HepG2 (cell line): ENCODE measurements around the gene TRIM64. TPM values are rescaled to one million over a fixed set of nuclear protein-coding genes. Genes with fewer than 3 reads are reported as not detected.
"Not testable (repeated sequence)": the region's sequence is repeated elsewhere in the genome, so short reads cannot be mapped to it uniquely, and the experiment has no call there.

Source experiments
- ATAC-seq: fragments of 200-7000 bp; cut with Tn5 transposase; 3 replicates; pipeline ENCODE4 v1.9.1; 2020; ENCODE audit warnings: mild to moderate bottlenecking, moderate library complexity
- BruUV-seq: library from RNA; stranded (reverse); fragments of 400-500 nt; replicated peaks from 2 replicates; lab custom pipeline; 2021; lab: Mats Ljungman, UMichigan
- CTCF ChIA-PET: fragments of 300-600 bp; formaldehyde crosslinking; extraction: SDS; loops from one replicate; lab custom pipeline; 2021; ENCODE audit warnings: low total read pairs, inconsistent platforms, low intra/inter-chr PET ratio; lab: Yijun Ruan, JAX
- POLR2A ChIA-PET: fragments of 350-600 bp; sonication (Branson Sonifier 250); formaldehyde crosslinking; loops from one replicate; lab custom pipeline; 2020; ENCODE audit warnings: antibody characterized with exemption, inconsistent platforms; lab: Yijun Ruan, JAX
- DNase-seq: peaks from one replicate; pipeline ENCODE4 v3.0.0-alpha.2; 2015; ENCODE audit warnings: low spot score
- FAIRE-seq: peaks from 3 replicates; lab custom pipeline; 2011; peaks lifted over from hg19 to GRCh38; lab: Jason Lieb, UNC
- H2AFZ ChIP-seq: one replicate; pipeline ENCODE4 v1.6.1; 2011; ENCODE audit warnings: low read length, inconsistent platforms
- H3K27ac ChIP-seq: fragments of 300-600 bp; 3 replicates; pipeline ENCODE4 v1.8.0; 2011; ENCODE audit warnings: mixed run types, mild to moderate bottlenecking, mixed read lengths, low read length, inconsistent platforms; ENCODE audit not compliant: insufficient read depth; ENCODE audit errors: extremely low read length
- H3K27me3 ChIP-seq, 2 experiments: fragments of 200-600 bp in 1 of 2; 2 replicates in 1 of 2; 3 replicates in 1 of 2; pipeline versions ENCODE4 v1.6.0 to v1.8.0; 2011; ENCODE audit warnings: low read length in 2 of 2, mild to moderate bottlenecking in 2 of 2, moderate library complexity in 2 of 2, inconsistent platforms in 1 of 2; ENCODE audit not compliant: insufficient read depth in 2 of 2, control insufficient read depth in 1 of 2
- H3K36me3 ChIP-seq, 2 experiments: fragments of 200-600 bp in 1 of 2; replicated peaks in 1 of 2; 2 replicates in 1 of 2; 3 replicates in 1 of 2; pipeline versions ENCODE4 v1.5.1 to v1.8.0; 2011; ENCODE audit warnings: low read length in 2 of 2, inconsistent platforms in 1 of 2; ENCODE audit not compliant: insufficient read depth in 2 of 2, control insufficient read depth in 1 of 2
- H3K4me1 ChIP-seq: 2 replicates; pipeline ENCODE4 v1.5.1; 2012; ENCODE audit warnings: low read length, inconsistent platforms; ENCODE audit not compliant: insufficient read depth
- H3K4me2 ChIP-seq: 2 replicates; pipeline ENCODE4 v1.6.0; 2011; ENCODE audit warnings: low read depth, low read length, inconsistent platforms
- H3K4me3 ChIP-seq, 3 experiments: fragments of 200-600 bp in 1 of 3; sonication (generic), shearing (Covaris generic) in 1 of 3; replicated peaks in 1 of 3; 2 replicates each; pipeline ENCODE4 v1.5.1; 2011 to 2016; ENCODE audit warnings: low read length in 3 of 3, inconsistent platforms in 2 of 3, low read depth in 2 of 3, mild to moderate bottlenecking in 2 of 3, control low read depth in 1 of 3, mixed read lengths in 1 of 3; ENCODE audit not compliant: insufficient read depth in 1 of 3
- H3K79me2 ChIP-seq: one replicate; pipeline ENCODE4 v1.6.1; 2011; ENCODE audit warnings: low read length, inconsistent platforms; ENCODE audit not compliant: insufficient read depth
- H3K9ac ChIP-seq: 2 replicates; pipeline ENCODE4 v1.6.0; 2011; ENCODE audit warnings: mild to moderate bottlenecking, low read depth, low read length, inconsistent platforms; ENCODE audit not compliant: insufficient read depth
- H3K9me3 ChIP-seq: 2 replicates; pipeline ENCODE4 v1.5.1; 2012; ENCODE audit warnings: mild to moderate bottlenecking, low read length
- H4K20me1 ChIP-seq: 2 replicates; pipeline ENCODE4 v1.6.0; 2011; ENCODE audit warnings: inconsistent platforms, mild to moderate bottlenecking, low read length, moderate library complexity; ENCODE audit not compliant: insufficient read depth
- RARA ChIP-seq: IDR thresholded peaks from 2 replicates; pipeline ENCODE4 v1.6.1; 2016; ENCODE audit warnings: missing genetic modification reagents, missing compliant biosample characterization
- TSC22D2 ChIP-seq: sonication (generic); formaldehyde crosslinking; IDR thresholded peaks from 2 replicates; pipeline ENCODE4 v1.5.1; 2020; ENCODE audit warnings: missing genetic modification reagents, mild to moderate bottlenecking, borderline replicate concordance
- ZHX1 ChIP-seq: sonication (generic); formaldehyde crosslinking; IDR thresholded peaks from 2 replicates; pipeline ENCODE4 v1.8.1; 2022; ENCODE audit warnings: low read depth, mild to moderate bottlenecking, missing genetic modification reagents
- WGBS: methylation state at CpG from one replicate; pipeline ENCODE4 v1.1.6; 2017; ENCODE audit warnings: low lambda C conversion rate; 5-methylcytosine and 5-hydroxymethylcytosine counted together
- in situ Hi-C: cut with HindIII; loops from 2 replicates; pipeline ENCODE4 v1.10.0; 2017; ENCODE audit warnings: low pct_unique_long_range_greater_than_20kb; ENCODE audit not compliant: extremely low pct_ligation_motif_present
- intact Hi-C: fragments of 100-400 bp; cut with micrococcal nuclease; formaldehyde crosslinking; loops from one replicate; pipeline ENCODE4 v1.10.0; 2022; ENCODE audit not compliant: unreplicated experiment
- polyA plus RNA-seq, 8 experiments: library from polyadenylated mRNA; depleted of rRNA in 3 of 8; stranded (reverse) in 7 of 8; unstranded in 1 of 8; fragments of >200 nt; fragmentation: Illumina TruSeq in 4 of 8; extraction: Trizol in 4 of 8; gene quantifications; 2 replicates each; pipeline versions ENCODE4 v1.2.1 to v1.2.3, GENCODE V29; 2011 to 2016; ENCODE audit warnings: low read depth in 4 of 8, missing spikeins in 1 of 8, mixed read lengths in 1 of 8; ENCODE audit not compliant: insufficient read depth in 1 of 8
- small RNA-seq, 3 experiments: library from RNA; depleted of rRNA; stranded (forward); fragments of <200 nt; gene quantifications; one replicate each; pipeline ENCODE3, GENCODE V24; 2012; ENCODE audit warnings: low read depth in 2 of 3, low replicate concordance in 1 of 3; ENCODE audit not compliant: insufficient read length in 3 of 3, insufficient read depth in 2 of 3
- total RNA-seq, 5 experiments: library from RNA; depleted of rRNA; stranded (reverse); fragments of >200 nt; fragmentation: Illumina TruSeq; extraction: Trizol; gene quantifications; 2 replicates each; pipeline ENCODE4 v1.2.3, GENCODE V29; 2016; ENCODE audit warnings: low read depth in 1 of 5

The TRIM64 gene
- total and polyA plus RNA-seq, 2 of the 13 experiments (the other 11 are each of a cell fraction or from before 2014, with no cell fraction given), result not detected

GRCh38 chr11:89922195-89922660 lies 43.6 kb upstream of the TRIM64 start, which contains the start of gene TRIM49D1 (continued):
- TF ChIP-seq ZHX1 (no peak), RARA (CRISPR knock-in tag) (no peak), TSC22D2 (no peak)
- TF ChIP-seq, all 625 proteins: peak for 0

GRCh38 chr11:89923764-89924163 lies 42.1 kb upstream of the TRIM64 start, which contains the start of gene TRIM49D2:
Gene TRIM49D2, plus strand, starts transcription at chr11:89924064. Its CDS starts 2,698 bp downstream, at chr11:89926762.
- in situ Hi-C loops, ATAC-seq, POLR2A ChIA-PET, DNase-seq, H3K4me1 ChIP-seq, H3K4me2 ChIP-seq, H3K27ac ChIP-seq, H3K9ac ChIP-seq, FAIRE-seq, H3K79me2 ChIP-seq, H2AFZ ChIP-seq, H3K9me3 ChIP-seq, intact Hi-C loops, H3K27me3 ChIP-seq, CTCF ChIA-PET, H3K4me3 ChIP-seq, H3K36me3 ChIP-seq, H4K20me1 ChIP-seq, BruUV-seq: not testable (repeated sequence)
- 0% methylated on average over 2 of the region's 6 CpGs for WGBS

- CTCF ChIA-PET, H3K4me1 ChIP-seq, H3K27me3 ChIP-seq, H3K36me3 ChIP-seq, H2AFZ ChIP-seq, BruUV-seq, POLR2A ChIA-PET, H4K20me1 ChIP-seq, H3K4me3 ChIP-seq, DNase-seq, H3K4me2 ChIP-seq, H3K79me2 ChIP-seq, H3K9ac ChIP-seq, H3K27ac ChIP-seq, in situ Hi-C loops, ATAC-seq, FAIRE-seq, intact Hi-C loops, H3K9me3 ChIP-seq: not testable (repeated sequence)
- 44% methylated on average over 4 of the region's 6 CpGs for WGBS
Observed at GRCh38 chr11:89960833-89961232, 5.0 kb upstream of the TRIM64 start.

Small RNA genes lying within 50 kb of the gene (small RNA-seq; reads per million reads assigned to genes)
- 0 reads per million in 3 experiments for gene AP004607.1

Other genes with a start within 250 kb of the TRIM64 start
- gene TRIM49, start 157.5 kb upstream of the TRIM64 start, total RNA-seq (2016; rRNA removed; fragmentation: Illumina TruSeq; extraction: Trizol), result not detected in 2 replicates
- not detected in 2 replicates for gene TRIM49, start 157.5 kb upstream of the TRIM64 start, polyA plus RNA-seq (2011; rRNA removed)
- gene TRIM64B, start 87.5 kb upstream of the TRIM64 start, total RNA-seq (2016; rRNA removed; fragmentation: Illumina TruSeq; extraction: Trizol), result not detected in 2 replicates
- gene TRIM64B, start 87.5 kb upstream of the TRIM64 start, polyA plus RNA-seq (2011; rRNA removed), result not detected in 2 replicates
- gene TRIM49D1, start 43.8 kb upstream of the TRIM64 start, total RNA-seq (2016; rRNA removed; fragmentation: Illumina TruSeq; extraction: Trizol), result not detected in 2 replicates
- not detected in 2 replicates for gene TRIM49D1, start 43.8 kb upstream of the TRIM64 start, polyA plus RNA-seq (2011; rRNA removed)
- not detected in 2 replicates for gene TRIM49D2, start 42.0 kb upstream of the TRIM64 start, total RNA-seq (2016; rRNA removed; fragmentation: Illumina TruSeq; extraction: Trizol)
- not detected in 2 replicates for gene TRIM49D2, start 42.0 kb upstream of the TRIM64 start, polyA plus RNA-seq (2011; rRNA removed)
- not detected in 2 replicates for gene TRIM49C, start 65.1 kb downstream of the TRIM64 start, total RNA-seq (2016; rRNA removed; fragmentation: Illumina TruSeq; extraction: Trizol)
- gene TRIM49C, start 65.1 kb downstream of the TRIM64 start, polyA plus RNA-seq (2011; rRNA removed), result not detected in 2 replicates
- not detected in 2 replicates for gene UBTFL1, start 119.9 kb downstream of the TRIM64 start, total RNA-seq (2016; rRNA removed; fragmentation: Illumina TruSeq; extraction: Trizol)
- gene UBTFL1, start 119.9 kb downstream of the TRIM64 start, polyA plus RNA-seq (2011; rRNA removed), result not detected in 2 replicates
- gene NAALAD2, start 168.6 kb downstream of the TRIM64 start, total RNA-seq (2016; rRNA removed; fragmentation: Illumina TruSeq; extraction: Trizol), result 5.5 and 8.0 TPM in 2 replicates
- gene NAALAD2, start 168.6 kb downstream of the TRIM64 start, polyA plus RNA-seq (2011; rRNA removed), result 8.9 and 9.4 TPM in 2 replicates